GM23338 (cell line): Measurements from ENCODE around the gene KIAA0513. TPM values are rescaled to one million over a fixed set of nuclear protein-coding genes. Genes with fewer than 3 reads are reported as not detected.

Experiments used
- ATAC-seq: fragments of 200-7000 bp; cut with Tn5 transposase; 3 replicates; pipeline ENCODE4 v1.9.1; 2020
- DNase-seq: peaks from one replicate; pipeline ENCODE4 v3.0.0-alpha.2; 2015; ENCODE audit warnings: low spot score
- H2AFZ ChIP-seq: fragments of 200-600 bp; sonication (generic); 2 replicates; pipeline ENCODE4 v1.8.0; 2016; ENCODE audit warnings: antibody characterized with exemption, mild to moderate bottlenecking, moderate library complexity
- H3F3A ChIP-seq: fragments of 200-600 bp; sonication (generic); replicated peaks from 2 replicates; pipeline ENCODE4 v1.8.0; 2017; ENCODE audit warnings: antibody characterized with exemption, mixed run types, low read depth
- H3K27ac ChIP-seq: fragments of 200-600 bp; sonication (generic); 2 replicates; pipeline ENCODE4 v1.6.1; 2016; ENCODE audit warnings: low read depth
- H3K27me3 ChIP-seq: fragments of 200-600 bp; sonication (generic); 2 replicates; pipeline ENCODE4 v1.8.0; 2016; ENCODE audit warnings: mild to moderate bottlenecking, mixed run types, moderate library complexity; ENCODE audit not compliant: insufficient read depth
- H3K36me3 ChIP-seq: fragments of 200-600 bp; sonication (generic); 2 replicates; pipeline ENCODE4 v1.8.0; 2016; ENCODE audit warnings: mild to moderate bottlenecking; ENCODE audit not compliant: insufficient read depth
- H3K4me1 ChIP-seq: fragments of 200-600 bp; sonication (generic); 2 replicates; pipeline ENCODE4 v1.8.0; 2016; ENCODE audit warnings: mild to moderate bottlenecking, moderate library complexity; ENCODE audit not compliant: insufficient read depth
- H3K4me2 ChIP-seq: fragments of 200-600 bp; sonication (generic); 2 replicates; pipeline ENCODE4 v1.7.1; 2017; ENCODE audit warnings: mixed run types
- H3K4me3 ChIP-seq: fragments of 200-600 bp; sonication (generic); 2 replicates; pipeline ENCODE4 v1.6.1; 2016; ENCODE audit warnings: mixed run types
- H3K79me2 ChIP-seq: fragments of 200-600 bp; sonication (generic); replicated peaks from 2 replicates; pipeline ENCODE4 v1.8.0; 2017; ENCODE audit warnings: mild to moderate bottlenecking; ENCODE audit not compliant: insufficient read depth
- H3K9me2 ChIP-seq: fragments of 200-600 bp; sonication (generic); 2 replicates; pipeline ENCODE4 v1.8.0; 2017; ENCODE audit not compliant: insufficient read depth
- H4K20me1 ChIP-seq: fragments of 200-600 bp; sonication (generic); replicated peaks from 2 replicates; pipeline ENCODE4 v1.8.0; 2017; ENCODE audit warnings: mild to moderate bottlenecking; ENCODE audit not compliant: insufficient read depth
- H3K27ac Mint-ChIP-seq: 2 replicates; pipeline ENCODE4 v1.8.0; 2020; ENCODE audit warnings: inconsistent platforms, mild to moderate bottlenecking, moderate library complexity, mixed read lengths
- H3K27me3 Mint-ChIP-seq: 3 replicates; pipeline ENCODE4 v1.8.0; 2022; ENCODE audit warnings: low read depth, mild to moderate bottlenecking, moderate library complexity, mixed read lengths, inconsistent platforms; ENCODE audit not compliant: insufficient read depth, poor library complexity
- H3K36me3 Mint-ChIP-seq: 3 replicates; pipeline ENCODE4 v1.8.0; 2021; ENCODE audit warnings: low read depth, mild to moderate bottlenecking, inconsistent platforms, moderate library complexity, mixed read lengths
- H3K4me1 Mint-ChIP-seq: 3 replicates; pipeline ENCODE4 v1.8.0; 2020; ENCODE audit warnings: mild to moderate bottlenecking, inconsistent platforms, mixed read lengths
- H3K4me3 Mint-ChIP-seq: 3 replicates; pipeline ENCODE4 v1.8.0; 2021; ENCODE audit warnings: moderate library complexity, mild to moderate bottlenecking, inconsistent platforms, mixed read lengths
- H3K9me3 Mint-ChIP-seq: 3 replicates; pipeline ENCODE4 v1.8.0; 2020; ENCODE audit warnings: moderate library complexity, mild to moderate bottlenecking, inconsistent platforms, mixed read lengths
- CTCF ChIP-seq, 2 experiments: fragments of 200-600 bp in 1 of 2; sonication (generic) in 1 of 2; conservative IDR thresholded peaks; 2 replicates each; pipeline versions ENCODE4 v1.5.1 to v1.6.1; 2016 to 2017; ENCODE audit warnings: antibody characterized with exemption in 2 of 2, low read depth in 2 of 2, mild to moderate bottlenecking in 2 of 2, moderate library complexity in 1 of 2
- EZH2 ChIP-seq: fragments of 200-600 bp; sonication (generic); IDR thresholded peaks from one replicate; pipeline ENCODE4 v1.8.0; 2017; ENCODE audit warnings: antibody characterized with exemption, mild to moderate bottlenecking, low read depth; ENCODE audit not compliant: unreplicated experiment
- EZH2phosphoT487 ChIP-seq: fragments of 200-600 bp; sonication (generic); IDR thresholded peaks from one replicate; pipeline ENCODE4 v1.8.1; 2018; ENCODE audit warnings: antibody characterized with exemption; ENCODE audit not compliant: unreplicated experiment
- JUNB ChIP-seq: IDR thresholded peaks from one replicate; pipeline ENCODE4 v1.6.1; 2016; ENCODE audit warnings: antibody characterized with exemption; ENCODE audit not compliant: unreplicated experiment
- NANOG ChIP-seq: IDR thresholded peaks from 2 replicates; pipeline ENCODE4 v1.6.1; 2016; ENCODE audit warnings: antibody characterized with exemption, borderline replicate concordance
- STAT1 ChIP-seq: IDR thresholded peaks from one replicate; pipeline ENCODE4 v1.6.1; 2016; ENCODE audit warnings: antibody characterized with exemption; ENCODE audit not compliant: unreplicated experiment
- ZNF114 ChIP-seq: fragments of 250-450 bp; sonication (Bioruptor Pico); IDR thresholded peaks from 2 replicates; pipeline ENCODE4 v1.5.0; 2020; ENCODE audit warnings: mild to moderate bottlenecking, moderate library complexity
- ZNF331 ChIP-seq: fragments of 250-450 bp; sonication (Bioruptor Pico); IDR thresholded peaks from 2 replicates; pipeline ENCODE4 v1.5.0; 2020; ENCODE audit warnings: low read depth, mild to moderate bottlenecking, moderate library complexity
- ZNF462 ChIP-seq: fragments of 250-450 bp; sonication (Bioruptor Pico); IDR thresholded peaks from 2 replicates; pipeline ENCODE4 v1.5.0; 2020; ENCODE audit warnings: mild to moderate bottlenecking, moderate library complexity
- polyA plus RNA-seq: library from polyadenylated mRNA; unstranded; fragments of >200 nt; fragmentation: Nextera tagmentation; extraction: Ambion mirVana; gene quantifications from 2 replicates; pipeline ENCODE4 v1.2.1, GENCODE V29; 2016
- total RNA-seq: library from RNA; depleted of rRNA; stranded (reverse); fragments of >200 nt; shearing (Covaris generic); gene quantifications from 2 replicates; pipeline ENCODE4 v1.2.3, GENCODE V29; 2014

The KIAA0513 gene
- total and polyA plus RNA-seq, 2 experiments from 2014 or later, result 2.1 to 8.7 TPM

- H3K9me3 Mint-ChIP-seq, result no peaks in the 10 kb centered on the region
- TF ChIP-seq EZH2, result no peak
- Histone ChIP-seq H4K20me1 (no peaks in the 10 kb centered on the region; the same call in 1 of the 2 replicates), H3K9me2 (no peaks in the 10 kb centered on the region), H3F3A (no peaks in the 10 kb centered on the region), H3K79me2 (no peaks in the 10 kb centered on the region), H3K4me1 (0 out of 2 replicates have a peak, but pooled peaks cover 3% of the 10 kb centered on the region), H3K36me3 (no peaks in the 10 kb centered on the region), H3K4me3 (no peak overlapping the region), H3K27me3 (peaks cover 4% of the 10 kb centered on the region), H2AFZ (no peak overlapping the region), H3K4me2 (no peak overlapping the region), H3K27ac (no peak overlapping the region)
- no peak overlapping the region for H3K4me3 Mint-ChIP-seq
- no peak overlapping the region; the same call in 1 of the 2 replicates for H3K27ac Mint-ChIP-seq
- DNase-seq, result no peak
- no peaks in the 10 kb centered on the region for H3K36me3 Mint-ChIP-seq
- H3K27me3 Mint-ChIP-seq, result peaks cover 17% of the 10 kb centered on the region
- no peak for ATAC-seq
- peaks cover 14% of the 10 kb centered on the region for H3K4me1 Mint-ChIP-seq
These were observed 62.6 kb downstream of the KIAA0513 start for GRCh38 chr16:85090181-85090580.

- Histone ChIP-seq H3K4me3 (no peak overlapping the region), H3K4me2 (no peak overlapping the region), H3F3A (no peaks in the 10 kb centered on the region), H2AFZ (no peak overlapping the region), H3K9me2 (no peaks in the 10 kb centered on the region), H3K4me1 (0 out of 2 replicates have a peak, but pooled peaks cover 3% of the 10 kb centered on the region), H3K36me3 (no peaks in the 10 kb centered on the region), H3K27me3 (no peaks in the 10 kb centered on the region), H3K79me2 (no peaks in the 10 kb centered on the region), H4K20me1 (no peaks in the 10 kb centered on the region; the same call in 1 of the 2 replicates), H3K27ac (no peak overlapping the region)
- ATAC-seq (no peak), DNase-seq (no peak)
- H3K4me3 Mint-ChIP-seq, result no peak overlapping the region
- TF ChIP-seq STAT1, result no peak
- no peak for TF ChIP-seq ZNF114 (CRISPR knock-in tag)
- TF ChIP-seq NANOG, result no peak
- H3K36me3 Mint-ChIP-seq, result no peaks in the 10 kb centered on the region
- H3K9me3 Mint-ChIP-seq, result no peaks in the 10 kb centered on the region
- peaks cover 9% of the 10 kb centered on the region for H3K27me3 Mint-ChIP-seq
- no peak overlapping the region for H3K27ac Mint-ChIP-seq
- H3K4me1 Mint-ChIP-seq, result peaks cover 12% of the 10 kb centered on the region
These were observed 63.4 kb downstream of the KIAA0513 start for GRCh38 chr16:85090873-85091521.

- Histone ChIP-seq H3K27ac (no peak overlapping the region), H2AFZ (no peak overlapping the region), H3K4me1 (0 out of 2 replicates have a peak, but pooled peaks cover 3% of the 10 kb centered on the region), H3K4me3 (no peak overlapping the region), H3K79me2 (no peaks in the 10 kb centered on the region), H3K4me2 (no peak overlapping the region), H3F3A (no peaks in the 10 kb centered on the region), H3K36me3 (no peaks in the 10 kb centered on the region), H3K9me2 (no peaks in the 10 kb centered on the region), H4K20me1 (no peaks in the 10 kb centered on the region; the same call in 1 of the 2 replicates), H3K27me3 (no peaks in the 10 kb centered on the region)
- no peaks in the 10 kb centered on the region for H3K36me3 Mint-ChIP-seq
- no peak overlapping the region for H3K27ac Mint-ChIP-seq
- no peaks in the 10 kb centered on the region for H3K9me3 Mint-ChIP-seq
- peaks cover 12% of the 10 kb centered on the region for H3K4me1 Mint-ChIP-seq
- H3K27me3 Mint-ChIP-seq, result peaks cover 9% of the 10 kb centered on the region
- no peak overlapping the region for H3K4me3 Mint-ChIP-seq
- ATAC-seq (no peak), DNase-seq (no peak)
- TF ChIP-seq ZNF462 (CRISPR knock-in tag) (no peak), JUNB (no peak), CTCF (conservative IDR thresholded peaks at IDR 0.05; ENCODE audit: low read depth in 2 of 2) (no peak), EZH2phosphoT487 (no peak), STAT1 (no peak), ZNF331 (CRISPR knock-in tag) (no peak), EZH2 (no peak), ZNF114 (CRISPR knock-in tag) (no peak)
These were observed 63.9 kb downstream of the KIAA0513 start for GRCh38 chr16:85091522-85091910.
